WERI-Rb-1 (cell line): ENCODE results near the gene CHL1.

Experiments
- DNase-seq: peaks from one replicate; pipeline ENCODE4 v3.0.0-alpha.2; 2020
- H3K27ac ChIP-seq: fragments of 250-450 bp; sonication (Bioruptor Pico); 2 replicates; pipeline ENCODE4 v1.5.1; 2020; ENCODE audit warnings: mild to moderate bottlenecking, moderate library complexity
- H3K27me3 ChIP-seq: fragments of 250-450 bp; sonication (Bioruptor Pico); 2 replicates; pipeline ENCODE4 v1.5.1; 2021; ENCODE audit warnings: mild to moderate bottlenecking, low read depth, moderate library complexity; ENCODE audit not compliant: insufficient read depth, severe bottlenecking
- H3K36me3 ChIP-seq: fragments of 250-450 bp; sonication (Bioruptor Pico); 2 replicates; pipeline ENCODE4 v1.5.1; 2020; ENCODE audit warnings: mild to moderate bottlenecking, moderate library complexity
- H3K4me3 ChIP-seq: 2 replicates; pipeline ENCODE4 v1.5.1; 2011; ENCODE audit warnings: low read depth, mild to moderate bottlenecking, control low read depth, low read length
- H3K9me3 ChIP-seq: fragments of 250-450 bp; sonication (Bioruptor Pico); 2 replicates; pipeline ENCODE4 v1.5.1; 2021; ENCODE audit warnings: mild to moderate bottlenecking, moderate library complexity; ENCODE audit not compliant: severe bottlenecking
- CTCF ChIP-seq: IDR thresholded peaks from 2 replicates; pipeline ENCODE4 v1.5.1; 2011; ENCODE audit warnings: low read depth, mild to moderate bottlenecking, control low read depth, inconsistent platforms, low read length

The CHL1 gene

GRCh38 chr3:288417-288816 lies 91.9 kb downstream of the CHL1 start:
- Histone ChIP-seq H3K27ac (no peak overlapping the region), H3K36me3 (no peaks in the 10 kb centered on the region), H3K4me3 (no peak overlapping the region), H3K27me3 (no peaks in the 10 kb centered on the region), H3K9me3 (no peaks in the 10 kb centered on the region)
- no peak for TF ChIP-seq CTCF
- no peak for DNase-seq

- no peaks in the 10 kb centered on the region for H3K27me3 ChIP-seq
- no peaks in the 10 kb centered on the region for H3K9me3 ChIP-seq
- H3K36me3 ChIP-seq = no peaks in the 10 kb centered on the region
- H3K4me3 ChIP-seq = no peak overlapping the region
- no peak overlapping the region for H3K27ac ChIP-seq
- TF ChIP-seq CTCF = no peak
- DNase-seq = no peak
Measured at GRCh38 chr3:291028-291427, 94.5 kb downstream of the CHL1 start.

- no peak for TF ChIP-seq CTCF
- H3K36me3 ChIP-seq = no peaks in the 10 kb centered on the region
- no peak overlapping the region for H3K27ac ChIP-seq
- no peaks in the 10 kb centered on the region for H3K27me3 ChIP-seq
- DNase-seq = no peak
- no peaks in the 10 kb centered on the region for H3K9me3 ChIP-seq
- no peak overlapping the region for H3K4me3 ChIP-seq
Measured at GRCh38 chr3:291646-292436, 95.3 kb downstream of the CHL1 start.

- TF ChIP-seq CTCF = no peak
- no peaks in the 10 kb centered on the region for H3K27me3 ChIP-seq
- no peak overlapping the region for H3K27ac ChIP-seq
- H3K36me3 ChIP-seq = no peaks in the 10 kb centered on the region
- H3K9me3 ChIP-seq = no peaks in the 10 kb centered on the region
- H3K4me3 ChIP-seq = no peak overlapping the region
- DNase-seq = no peak
Measured at GRCh38 chr3:294096-294495, 97.5 kb downstream of the CHL1 start.

- DNase-seq = no peak
- no peaks in the 10 kb centered on the region for H3K9me3 ChIP-seq
- no peak overlapping the region for H3K27ac ChIP-seq
- no peaks in the 10 kb centered on the region for H3K27me3 ChIP-seq
- no peak overlapping the region for H3K4me3 ChIP-seq
- TF ChIP-seq CTCF = no peak
- no peaks in the 10 kb centered on the region for H3K36me3 ChIP-seq
Measured at GRCh38 chr3:294581-294980, 98.0 kb downstream of the CHL1 start.

GRCh38 chr3:295166-295565 lies 98.6 kb downstream of the CHL1 start:
- no peaks in the 10 kb centered on the region for H3K9me3 ChIP-seq
- H3K4me3 ChIP-seq = no peak overlapping the region
- no peaks in the 10 kb centered on the region for H3K36me3 ChIP-seq
- TF ChIP-seq CTCF = no peak
- H3K27me3 ChIP-seq = no peaks in the 10 kb centered on the region
- no peak for DNase-seq
- H3K27ac ChIP-seq = no peak overlapping the region
